ENCODE results near the gene GULP1.

GULP1 gene

DNA sequence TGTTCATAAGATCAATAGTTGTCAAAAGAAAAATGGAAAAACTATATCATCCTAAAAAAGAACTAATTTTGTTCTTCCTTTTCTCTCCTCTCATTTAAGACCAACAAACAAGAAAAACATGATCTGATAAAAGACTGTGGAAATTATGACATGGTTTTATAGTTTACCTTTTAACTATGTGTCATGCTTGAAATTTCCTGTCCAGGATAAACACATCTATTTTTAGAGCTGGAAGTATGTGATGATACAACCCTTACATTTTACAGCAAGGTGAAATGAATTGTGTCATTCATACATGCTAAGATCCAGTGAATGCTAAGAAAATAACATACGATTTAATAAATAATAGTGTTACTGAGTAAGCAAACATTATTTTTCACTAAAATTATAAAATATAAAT is 89.9 kb downstream of the GULP1 start:
- DNase-seq: no peak

DNA sequence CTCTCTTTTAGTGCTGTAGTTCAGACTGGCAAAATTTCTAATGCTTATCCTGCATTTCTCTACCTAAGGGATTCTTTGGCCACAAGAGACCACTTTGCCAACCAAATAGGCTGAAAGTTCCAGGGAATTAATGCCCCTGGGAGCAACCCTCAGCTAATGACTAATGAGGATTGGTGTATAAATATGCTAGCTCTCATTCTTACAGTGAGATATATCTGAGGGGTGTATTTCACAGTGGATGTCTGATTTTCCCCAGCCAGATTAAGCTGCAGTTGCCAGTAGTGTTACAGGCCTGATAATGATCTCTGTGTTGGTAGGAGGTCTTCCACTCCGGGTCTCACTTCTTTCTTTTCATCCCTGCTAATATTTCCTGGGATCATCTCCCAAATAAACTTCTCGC is 90.4 kb downstream of the GULP1 start:
- DNase-seq: no peak

DNA sequence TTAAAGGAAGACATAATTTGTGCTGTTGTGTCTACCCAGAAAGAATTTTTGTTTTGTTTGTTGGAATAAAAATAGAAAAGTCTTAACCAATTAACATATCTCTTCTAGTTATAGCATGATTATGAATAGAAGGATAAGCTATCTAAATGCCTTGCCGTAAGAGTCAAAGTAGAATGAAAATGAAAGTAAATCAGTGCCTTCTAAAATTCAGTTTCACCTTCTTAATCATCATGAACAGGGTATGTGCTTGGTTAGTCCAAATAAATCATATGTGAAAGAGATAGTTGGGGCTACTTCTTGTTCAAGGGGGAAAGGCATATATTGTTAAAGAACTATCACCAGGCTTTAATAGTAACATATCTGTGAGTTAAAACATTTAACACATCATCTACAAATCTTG is 91.5 kb downstream of the GULP1 start:
- DNase-seq: no peak

DNA sequence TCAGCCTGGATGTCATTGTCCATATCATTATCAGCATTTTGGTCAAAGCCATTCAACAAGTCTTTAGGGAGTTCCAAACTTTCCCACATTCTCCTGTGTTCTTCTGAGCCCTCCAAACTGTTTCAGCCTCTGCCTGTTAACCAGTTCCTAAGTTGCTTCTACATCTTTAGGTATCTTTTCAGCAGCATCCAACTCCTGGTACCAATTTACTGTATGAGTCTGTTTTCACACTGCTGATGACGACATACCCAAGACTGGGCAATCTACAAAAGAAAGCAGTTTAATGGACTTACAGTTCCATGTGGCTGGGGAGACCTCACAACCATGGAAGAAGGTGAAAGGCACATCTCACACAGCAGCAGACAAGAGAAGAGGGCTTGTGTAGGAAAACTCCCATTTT is 94.2 kb downstream of the GULP1 start:
- DNase-seq: no peak

DNA sequence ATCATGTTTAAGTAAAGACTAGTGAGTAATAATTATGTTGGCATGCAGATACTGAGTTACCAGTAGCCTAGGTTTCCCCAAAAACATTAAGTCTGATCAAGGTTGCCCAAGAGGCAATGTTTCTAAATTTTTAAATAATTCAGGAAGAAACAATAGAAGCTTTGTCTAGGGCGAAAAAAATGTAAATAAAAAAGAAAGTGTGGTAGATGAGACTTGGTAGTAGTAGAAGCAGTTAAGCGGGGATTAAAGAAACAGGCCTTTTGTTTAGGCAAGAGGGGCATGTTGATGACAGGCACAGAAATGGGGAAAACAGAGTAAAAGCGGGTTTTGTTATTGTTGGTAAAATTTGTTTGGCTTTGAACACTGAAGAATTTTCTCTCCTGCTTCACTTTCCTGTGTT is 97.2 kb downstream of the GULP1 start:
- DNase-seq: no peak

DNA sequence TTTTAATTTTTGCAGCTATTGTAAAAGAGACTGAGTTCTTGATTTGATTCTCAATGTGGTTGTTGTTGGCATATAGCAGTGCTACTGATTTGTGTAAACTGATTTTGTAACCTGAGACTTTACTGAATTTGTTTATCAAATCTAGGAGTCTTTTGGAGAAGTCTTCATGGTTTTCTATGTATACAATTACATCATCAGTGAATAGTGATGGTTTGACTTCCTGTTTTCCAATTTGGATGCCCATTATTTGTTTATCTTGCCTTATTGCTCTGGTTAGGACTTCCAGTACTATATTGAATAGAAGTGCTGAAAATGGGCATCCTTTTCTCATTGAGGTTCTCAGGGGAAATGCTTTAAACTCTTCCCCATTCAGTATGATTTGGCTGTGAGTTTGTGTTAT is 99.7 kb downstream of the GULP1 start:
- DNase-seq: no peak

DNA sequence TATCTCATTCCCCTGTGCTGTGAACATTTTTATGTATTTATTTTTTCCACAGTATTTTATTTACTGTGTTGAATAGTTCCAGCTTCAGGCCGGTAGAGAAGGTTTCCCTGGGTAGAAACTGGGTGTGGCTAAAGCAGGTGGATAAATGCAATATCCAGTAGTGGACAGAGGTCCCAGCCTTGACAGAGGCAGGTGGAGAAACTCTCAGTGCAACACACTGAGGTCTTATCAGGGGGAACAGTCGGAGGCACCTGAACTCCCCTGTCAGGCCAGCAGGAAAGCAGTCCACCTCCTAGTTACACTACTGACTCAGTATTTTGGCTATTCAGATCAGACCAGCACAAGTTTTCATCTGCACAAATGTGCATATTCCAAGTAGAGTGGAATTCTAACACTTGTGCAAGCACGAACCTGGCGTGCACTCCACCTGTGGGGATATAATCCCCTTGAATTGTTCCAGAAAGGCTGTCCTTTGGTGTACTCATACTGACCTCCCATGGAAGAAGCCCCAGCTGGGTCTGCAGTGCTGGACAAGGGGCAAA is 103.3 kb downstream of the GULP1 start:
- no peak for DNase-seq

DNA sequence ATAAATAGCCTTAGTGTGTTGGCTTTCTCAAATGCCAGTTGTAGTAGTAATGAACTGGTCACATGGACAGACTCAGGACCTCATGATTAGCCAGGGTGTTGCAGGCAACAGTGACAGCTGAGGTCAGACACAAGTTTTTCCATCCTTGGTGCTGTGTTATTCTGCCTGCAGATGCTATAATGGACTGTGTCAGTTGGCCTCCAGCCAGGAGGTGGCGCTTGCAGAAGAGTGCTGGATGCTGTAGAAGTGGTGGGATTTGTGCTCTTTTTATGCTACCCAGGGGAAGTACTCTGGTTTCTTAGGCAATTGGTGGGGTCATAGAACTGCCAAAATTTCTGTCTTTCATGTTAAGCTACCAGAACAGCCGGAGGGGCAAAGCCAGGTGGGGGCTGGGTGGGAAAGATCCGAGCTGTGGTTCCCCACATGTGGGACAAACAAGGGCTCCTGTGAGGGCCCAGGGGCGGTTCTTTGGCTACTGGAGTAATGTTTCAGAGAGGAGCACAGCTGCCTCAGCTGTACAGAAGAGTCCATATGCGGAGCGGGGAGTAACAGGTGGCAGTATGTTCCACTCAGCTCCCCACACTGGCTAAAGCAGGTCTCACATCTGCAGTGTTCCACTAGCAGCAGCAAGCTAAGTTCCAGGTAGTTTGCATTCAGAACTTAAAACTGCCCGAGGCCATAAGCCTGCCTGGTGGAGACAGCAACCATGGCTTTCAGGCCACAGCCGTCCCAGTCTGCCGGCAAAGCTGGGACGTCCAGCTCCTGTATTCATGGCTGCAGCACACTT is 104.4 kb downstream of the GULP1 start:
- DNase-seq: no peak

DNA sequence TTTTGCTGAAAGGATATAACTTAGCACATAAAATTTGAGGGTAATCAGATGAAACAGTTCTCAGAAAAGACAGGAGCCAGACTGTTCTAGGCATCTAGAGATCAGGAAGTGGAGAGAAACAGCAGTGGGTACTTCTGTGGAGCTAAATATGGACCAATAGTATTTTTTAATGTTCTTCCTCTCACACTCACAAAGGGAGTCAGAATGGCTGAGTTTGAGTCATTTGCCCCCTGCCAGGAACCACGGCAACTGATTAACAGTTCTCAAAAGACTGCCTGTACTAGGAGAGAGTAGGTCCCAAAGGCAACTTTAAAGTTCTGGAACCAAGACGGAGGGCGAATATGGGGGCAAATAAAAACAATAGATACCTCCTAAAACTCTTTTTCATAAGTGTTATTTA is 107.5 kb downstream of the GULP1 start:
- DNase-seq: no peak

DNA sequence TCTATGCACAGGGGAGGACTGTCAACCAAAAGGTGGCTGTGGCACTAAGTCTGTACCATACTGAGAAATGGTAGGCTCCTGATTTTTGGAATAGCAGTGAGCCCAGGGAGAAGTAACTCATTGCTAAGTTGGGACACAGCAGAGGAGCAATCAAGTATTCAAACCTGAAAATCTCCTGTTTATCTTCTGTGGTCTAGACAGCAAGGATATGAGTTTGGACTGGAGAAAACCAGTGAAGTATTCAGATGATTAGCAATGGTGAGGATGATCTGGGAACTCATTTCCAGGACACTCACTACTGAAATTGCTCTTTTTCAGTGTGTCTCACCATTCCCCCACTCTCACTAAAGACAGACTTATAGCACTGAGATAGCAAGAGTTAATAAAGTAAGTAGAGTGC is 112.0 kb downstream of the GULP1 start:
- no peak for DNase-seq

DNA sequence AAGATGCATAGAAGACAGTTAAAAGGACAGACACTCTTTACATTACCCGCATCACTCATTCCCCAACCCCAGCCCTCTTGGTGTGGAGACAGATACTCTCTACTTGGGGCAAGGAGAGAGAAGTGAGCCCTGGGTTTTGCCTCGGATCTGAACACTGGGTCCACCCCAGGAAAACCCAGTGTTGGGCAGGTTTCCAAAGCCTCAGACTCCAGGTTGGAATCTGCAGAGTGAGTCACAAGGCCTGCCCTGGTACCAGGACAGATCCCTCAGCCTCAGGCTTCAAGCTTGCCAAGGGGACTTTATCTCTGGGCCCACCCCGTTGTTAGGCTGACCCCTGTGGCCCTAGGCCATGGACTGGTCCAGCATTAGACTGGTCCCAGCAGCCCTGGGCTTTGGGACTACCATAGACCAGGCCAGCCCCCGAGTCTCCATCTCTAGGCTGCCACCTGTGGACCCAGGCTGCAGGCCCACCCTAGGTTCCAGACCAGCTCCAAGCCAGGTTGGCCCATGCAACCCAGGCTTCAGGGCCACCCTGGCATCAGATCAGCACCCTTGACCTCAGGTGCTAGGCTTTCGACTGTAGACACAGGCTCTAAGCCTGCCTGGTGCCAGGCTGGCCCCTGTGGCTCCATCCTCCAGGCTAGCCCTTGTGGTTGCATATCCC is 112.8 kb downstream of the GULP1 start:
- no peak for DNase-seq

DNA sequence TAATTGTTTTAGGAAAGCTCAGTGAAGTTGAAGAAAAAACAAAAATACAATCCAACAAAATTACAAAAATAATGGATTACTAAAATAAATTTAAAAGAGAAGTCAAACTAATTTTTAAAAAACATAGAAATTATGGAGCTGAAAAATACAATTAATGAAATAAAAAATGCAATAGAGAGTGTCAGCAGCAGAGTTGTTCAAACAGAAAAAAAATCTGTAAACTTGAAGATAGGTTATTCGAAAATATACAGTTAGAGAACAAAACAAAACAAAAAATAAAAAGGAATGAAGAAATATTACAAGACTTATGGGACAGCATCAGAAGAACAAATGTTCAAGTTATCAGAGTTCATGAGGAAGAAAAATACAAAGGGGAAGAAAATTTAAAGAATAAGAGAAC is 114.7 kb downstream of the GULP1 start:
- DNase-seq: no peak

DNA sequence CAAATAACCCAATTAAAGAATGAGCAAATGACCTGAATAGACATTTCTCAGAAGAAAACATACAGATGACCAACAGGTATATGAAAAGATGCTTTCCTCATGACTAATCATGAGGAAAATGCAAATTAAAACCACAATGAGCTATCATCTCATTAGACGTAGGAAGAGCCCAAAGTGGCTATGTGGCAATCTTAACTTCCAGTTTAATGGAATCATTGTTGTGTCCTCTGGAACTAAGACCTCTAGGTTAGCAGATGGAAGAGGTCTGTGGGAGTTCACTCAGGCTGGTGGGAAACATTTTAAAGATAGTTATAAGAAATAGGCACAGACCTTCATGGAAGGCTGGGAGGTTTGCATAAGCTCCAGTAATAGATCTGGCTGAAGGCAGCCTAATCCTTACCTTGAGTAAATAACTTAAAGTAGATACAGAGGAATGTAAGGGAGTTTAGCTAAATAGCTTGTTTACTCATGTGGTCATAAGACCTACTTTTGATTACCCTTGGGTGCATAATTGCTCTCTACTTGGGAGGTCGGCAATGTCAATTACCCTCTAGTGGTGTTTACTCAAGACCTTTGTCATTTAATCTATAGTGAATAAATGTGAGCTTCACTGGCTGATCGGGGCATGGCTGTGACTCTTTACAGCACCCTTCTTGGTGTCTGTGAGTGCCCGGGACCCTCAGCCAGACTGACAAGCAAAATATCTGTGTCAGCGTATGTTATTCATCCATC is 119.0 kb downstream of the GULP1 start:
- no peak for DNase-seq

DNA sequence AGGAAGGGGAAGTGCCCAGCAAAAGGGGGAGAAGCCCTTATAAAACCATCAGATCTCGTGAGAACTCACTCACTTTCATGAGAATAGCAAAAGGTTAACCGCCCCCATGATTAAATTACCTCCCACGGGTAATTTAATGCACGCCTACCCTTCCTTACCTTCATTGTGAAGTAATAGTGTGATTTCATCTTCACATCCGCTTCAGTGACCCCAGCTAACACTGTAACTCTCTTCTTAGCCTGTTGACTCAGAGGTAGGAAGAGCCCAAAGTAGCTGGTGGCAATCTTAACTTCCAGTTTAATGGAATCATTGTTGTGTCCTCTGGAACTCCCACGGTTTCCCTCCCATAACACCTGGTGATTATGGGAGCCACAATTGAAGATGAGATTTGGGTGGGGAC is 120.5 kb downstream of the GULP1 start:
- no peak for DNase-seq

DNA sequence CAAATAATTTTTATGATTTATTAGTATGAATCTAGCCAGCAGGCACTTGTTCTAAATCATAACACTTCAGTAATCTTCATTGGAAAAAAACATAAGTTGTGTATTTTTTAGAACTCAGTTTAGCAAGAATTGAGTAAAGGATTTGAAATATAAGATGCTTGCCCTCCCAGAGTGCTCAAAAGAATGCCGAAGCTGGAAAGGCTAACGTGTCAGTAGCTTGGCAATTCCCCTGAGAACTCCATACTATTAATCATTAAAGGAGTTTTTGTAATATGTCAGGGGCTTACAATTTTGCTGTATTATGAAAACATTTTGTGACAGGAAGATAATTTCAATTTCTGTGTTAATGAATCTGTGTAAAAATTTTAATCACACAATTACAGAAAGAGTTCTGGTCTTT is 122.7 kb downstream of the GULP1 start:
- no peak for DNase-seq

DNA sequence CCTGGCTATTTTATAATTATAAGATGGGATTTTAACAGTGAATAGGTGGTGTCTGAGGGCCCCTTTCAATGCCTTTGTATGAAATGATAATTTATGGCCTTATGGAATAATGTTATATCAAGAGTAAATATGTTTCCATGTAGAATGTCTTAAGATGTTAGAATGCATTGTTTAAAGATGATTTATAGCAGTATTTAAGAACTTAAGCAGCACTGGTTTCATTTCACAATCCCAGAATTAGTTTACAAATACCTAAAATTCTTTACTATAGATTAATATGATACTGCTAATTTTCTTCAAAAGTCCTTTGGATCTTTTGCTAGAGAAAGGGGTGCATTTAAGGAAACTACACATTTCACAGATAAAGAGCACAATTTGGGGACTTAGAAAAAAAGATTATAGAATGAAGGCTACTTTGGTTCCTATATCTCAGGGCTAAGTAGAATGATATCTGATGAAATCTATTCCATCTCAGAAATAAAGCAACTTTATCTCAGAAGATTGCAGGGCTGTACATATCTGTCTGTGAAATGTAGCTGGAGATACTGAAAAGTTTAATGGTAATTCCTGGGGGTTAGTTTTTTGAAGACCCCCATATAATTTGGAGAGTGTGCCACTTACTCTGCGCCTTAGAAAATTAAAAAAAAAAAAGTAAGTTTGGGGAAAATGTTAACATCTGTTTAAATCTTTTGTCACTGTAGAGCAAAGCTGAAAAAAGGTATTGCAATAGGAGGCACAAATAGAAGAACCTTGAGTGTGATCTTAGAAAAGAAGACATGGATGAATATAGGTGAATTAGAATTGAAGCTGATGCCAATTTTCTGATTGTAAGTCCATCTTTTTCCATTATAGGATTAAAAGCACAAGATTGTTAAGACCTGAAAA is 123.4 kb downstream of the GULP1 start:
- no peak for DNase-seq

DNA sequence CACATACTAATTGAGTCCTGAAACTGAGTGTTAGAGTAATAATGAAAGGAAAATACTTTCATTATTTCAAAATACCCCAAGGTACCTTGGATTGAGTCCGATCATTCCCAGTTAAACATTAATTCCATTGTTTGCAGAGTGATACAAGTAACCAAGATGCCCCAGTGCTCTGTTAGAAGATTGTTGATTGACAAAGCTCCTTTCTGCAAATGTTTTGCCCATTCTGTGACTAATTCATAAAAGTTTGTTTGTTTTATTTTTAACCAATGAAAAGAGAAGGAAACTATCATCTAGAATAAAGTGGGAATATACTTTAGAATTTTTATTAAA is 124.0 kb downstream of the GULP1 start:
- DNase-seq: no peak

DNA sequence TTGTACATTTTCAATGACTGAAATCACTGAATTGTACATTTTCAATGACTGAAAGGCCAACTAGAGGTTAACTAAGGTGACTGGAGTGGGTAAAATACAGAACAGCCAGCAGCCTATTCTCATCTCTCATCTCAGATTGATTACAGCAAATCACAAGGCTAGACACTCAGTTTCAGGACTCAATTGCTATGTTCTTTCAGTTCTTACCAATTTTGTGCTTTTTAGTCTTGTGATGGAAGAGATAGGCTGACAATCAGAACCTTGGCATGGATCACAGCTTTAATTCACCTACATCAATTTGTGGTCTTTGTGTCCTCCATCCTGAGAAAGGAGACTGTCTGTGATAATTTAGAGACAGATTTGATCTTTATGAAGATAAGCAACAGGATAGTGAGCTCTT is 124.7 kb downstream of the GULP1 start:
- no peak for DNase-seq

DNA sequence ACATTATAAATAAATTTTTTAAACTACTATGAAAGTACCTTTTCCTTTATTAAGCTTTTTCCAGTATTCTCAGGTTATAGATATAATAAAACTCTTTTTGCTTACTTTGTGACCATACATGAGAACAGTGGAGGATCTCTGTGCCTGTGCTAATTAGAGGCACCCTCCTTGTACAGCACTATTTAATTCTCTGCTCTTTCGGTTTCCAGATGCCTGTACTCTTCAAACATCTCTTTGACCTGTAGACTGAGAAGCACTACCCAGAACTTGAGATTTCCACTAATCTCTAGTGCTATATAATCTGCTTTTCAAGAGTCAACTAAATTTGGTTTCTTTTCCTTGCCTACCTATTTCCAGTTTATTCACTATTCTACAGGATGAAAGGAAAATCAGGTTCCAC is 131.1 kb downstream of the GULP1 start:
- no peak for DNase-seq

DNA sequence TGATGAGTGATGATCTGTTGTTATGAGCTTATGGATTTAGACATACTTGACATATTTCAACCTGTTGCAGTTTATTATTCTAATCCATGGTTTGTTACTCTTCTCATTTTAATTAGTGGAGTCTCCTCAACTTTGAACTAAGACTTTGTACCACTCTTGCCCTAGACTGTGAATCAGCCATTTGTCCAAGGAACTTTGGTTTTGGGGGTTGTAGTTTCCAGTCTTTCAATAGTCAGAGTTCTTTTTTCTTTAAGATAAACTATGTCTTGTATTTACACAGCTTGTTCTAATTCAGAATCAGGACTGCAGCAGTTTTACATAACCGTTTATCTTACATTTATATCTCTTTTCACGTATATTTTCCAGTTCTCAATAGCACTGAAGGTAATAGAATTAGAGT is 133.6 kb downstream of the GULP1 start:
- no peak for DNase-seq

DNA sequence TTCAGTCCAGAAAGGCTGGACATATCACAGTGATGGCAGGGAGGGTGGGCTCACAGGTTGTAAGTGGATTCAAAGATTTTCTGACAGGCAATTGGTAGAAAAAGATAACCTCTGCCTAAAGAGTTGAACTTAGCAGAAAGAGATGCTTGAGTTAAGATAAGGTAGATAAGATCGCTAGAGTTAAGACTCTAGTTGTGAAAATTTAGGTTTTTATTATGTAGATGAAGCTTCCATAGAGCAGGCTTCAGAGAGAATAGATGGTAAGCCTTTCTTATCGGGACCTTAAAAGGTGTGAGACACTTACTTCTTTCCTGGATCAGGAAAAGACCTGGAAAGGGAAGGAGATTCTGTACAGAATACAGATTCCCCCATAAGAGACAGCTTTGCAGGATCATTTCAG is 134.4 kb downstream of the GULP1 start:
- no peak for DNase-seq

DNA sequence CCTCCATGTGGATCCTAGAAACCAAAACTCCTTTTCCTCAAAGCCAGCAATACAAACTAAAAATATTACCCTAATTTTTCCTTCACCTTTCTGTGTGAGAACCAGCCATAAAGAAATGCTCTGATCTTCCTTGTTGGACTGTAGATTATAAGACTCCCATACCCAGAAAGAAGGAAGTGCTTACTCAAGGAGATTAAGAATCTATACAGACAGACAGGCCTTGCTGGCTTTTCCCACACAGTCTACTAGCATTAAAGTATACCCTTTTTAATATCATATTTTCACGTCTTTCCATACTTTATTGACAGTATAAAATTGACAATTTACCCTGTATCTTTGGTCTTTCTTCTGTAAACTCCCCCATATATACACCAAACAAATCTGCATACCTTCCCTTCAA is 139.0 kb downstream of the GULP1 start:
- DNase-seq: no peak

DNA sequence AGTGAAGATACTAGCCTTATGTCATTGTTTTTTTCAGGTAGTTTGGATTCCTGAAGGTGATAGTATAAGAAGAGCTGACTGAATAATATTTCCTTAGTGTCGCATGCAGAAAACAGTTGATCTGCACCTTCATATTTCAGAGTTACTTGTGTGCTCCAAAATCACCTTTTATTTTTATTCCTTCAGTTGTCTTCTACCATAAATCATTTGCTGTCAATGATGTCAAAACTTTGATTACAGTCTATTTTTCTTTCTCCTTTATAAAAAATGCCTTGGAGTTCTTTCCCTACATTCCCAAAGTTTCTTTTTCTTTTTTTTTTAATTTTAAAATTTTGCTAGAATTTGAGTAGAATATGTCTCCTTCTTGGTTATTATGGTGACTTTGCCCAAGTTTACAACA is 142.3 kb downstream of the GULP1 start:
- no peak for DNase-seq

Data from activated CD4-positive, CD25-positive, alpha-beta regulatory T cell treated with anti-CD3 and anti-CD28 coated beads, Interleukin-2, amount 50 U/mL, for 72 hours (primary cell).